HEK293T (cell line): ENCODE measurements around the gene TPD52L1.

ENCODE experiments used
- ELF4 ChIP-seq: fragments of 450-650 bp; IDR thresholded peaks from 2 replicates; pipeline ENCODE4 v1.6.1; 2017; ENCODE audit warnings: antibody characterized with exemption
- FOXK2 ChIP-seq: fragments of 450-650 bp; IDR thresholded peaks from 2 replicates; pipeline ENCODE4 v1.6.1; 2016; ENCODE audit warnings: mild to moderate bottlenecking
- FOXM1 ChIP-seq: fragments of 450-650 bp; IDR thresholded peaks from 2 replicates; pipeline ENCODE4 v1.6.1; 2017; ENCODE audit warnings: mild to moderate bottlenecking, borderline replicate concordance
- SUZ12 ChIP-seq: fragments of 450-650 bp; IDR thresholded peaks from 2 replicates; pipeline ENCODE4 v1.6.1; 2016; ENCODE audit warnings: mild to moderate bottlenecking
- ZNF384 ChIP-seq: fragments of 450-650 bp; IDR thresholded peaks from 2 replicates; pipeline ENCODE4 v1.6.1; 2016

DNA sequence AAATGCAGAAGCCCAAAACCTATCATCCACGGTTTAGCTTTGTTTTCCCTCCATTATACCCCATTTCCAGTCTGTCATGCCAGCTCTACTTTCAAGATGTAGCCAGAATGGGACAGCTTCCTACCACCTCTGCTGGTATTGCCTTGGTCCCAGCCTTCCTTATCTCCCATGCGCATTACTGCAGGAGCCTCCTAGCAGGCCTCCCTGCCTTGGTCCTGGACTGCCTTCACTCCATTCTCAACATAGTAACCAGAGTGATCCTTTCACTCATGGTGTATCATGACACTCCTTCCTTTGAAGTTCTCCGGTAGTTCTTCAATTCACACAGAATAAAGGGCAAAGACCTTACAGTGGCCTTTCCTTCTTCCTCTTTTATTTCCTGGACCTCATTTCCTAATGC lies 15.9 kb downstream of the TPD52L1 start:
- no peak for TF ChIP-seq ZNF384
- no peak for TF ChIP-seq FOXM1
- TF ChIP-seq ELF4 = no peak
- TF ChIP-seq FOXK2 = no peak
- no peak for TF ChIP-seq SUZ12
